Fibroblast of lung (primary cell): ENCODE data around the gene XRCC4.

Source experiments
- EZH2 ChIP-seq: IDR thresholded peaks from 2 replicates; pipeline ENCODE4 v1.5.1; 2012; ENCODE audit warnings: low read length, control low read depth, mild to moderate bottlenecking; ENCODE audit errors: missing control alignments
- TF ChIP-seq, protein P1 (sequence below), 2 donors: IDR thresholded peaks in 1 of 2; conservative IDR thresholded peaks in 1 of 2; 1 replicate in 1 of 2; 2 replicates in 1 of 2; pipeline ENCODE4 v1.5.1; 2011 to 2012; ENCODE audit warnings: low read length in 2 of 2, control low read depth in 1 of 2, inconsistent platforms in 1 of 2, low read depth in 1 of 2, mild to moderate bottlenecking in 1 of 2

DNA sequence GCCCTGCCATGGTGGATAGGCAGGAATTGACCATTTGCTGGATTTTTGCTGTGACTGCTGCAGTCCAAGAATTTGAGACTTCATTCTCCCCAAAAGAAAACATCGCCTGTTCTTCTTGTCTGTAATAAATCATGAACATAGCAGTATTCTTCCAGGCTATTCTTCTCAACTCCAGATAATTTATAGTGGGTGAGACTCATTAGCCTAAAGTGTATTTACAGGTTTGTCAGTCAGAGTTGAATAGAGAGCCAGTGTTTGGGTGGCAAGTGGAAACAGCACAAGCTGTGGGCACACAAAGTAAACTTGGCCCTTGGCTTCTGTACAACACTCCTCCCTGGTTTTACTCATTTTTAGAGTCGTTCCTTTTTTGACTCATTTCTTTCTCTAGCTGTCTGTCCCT is 266.0 kb downstream of the XRCC4 start:
- TF ChIP-seq, protein P1, sequence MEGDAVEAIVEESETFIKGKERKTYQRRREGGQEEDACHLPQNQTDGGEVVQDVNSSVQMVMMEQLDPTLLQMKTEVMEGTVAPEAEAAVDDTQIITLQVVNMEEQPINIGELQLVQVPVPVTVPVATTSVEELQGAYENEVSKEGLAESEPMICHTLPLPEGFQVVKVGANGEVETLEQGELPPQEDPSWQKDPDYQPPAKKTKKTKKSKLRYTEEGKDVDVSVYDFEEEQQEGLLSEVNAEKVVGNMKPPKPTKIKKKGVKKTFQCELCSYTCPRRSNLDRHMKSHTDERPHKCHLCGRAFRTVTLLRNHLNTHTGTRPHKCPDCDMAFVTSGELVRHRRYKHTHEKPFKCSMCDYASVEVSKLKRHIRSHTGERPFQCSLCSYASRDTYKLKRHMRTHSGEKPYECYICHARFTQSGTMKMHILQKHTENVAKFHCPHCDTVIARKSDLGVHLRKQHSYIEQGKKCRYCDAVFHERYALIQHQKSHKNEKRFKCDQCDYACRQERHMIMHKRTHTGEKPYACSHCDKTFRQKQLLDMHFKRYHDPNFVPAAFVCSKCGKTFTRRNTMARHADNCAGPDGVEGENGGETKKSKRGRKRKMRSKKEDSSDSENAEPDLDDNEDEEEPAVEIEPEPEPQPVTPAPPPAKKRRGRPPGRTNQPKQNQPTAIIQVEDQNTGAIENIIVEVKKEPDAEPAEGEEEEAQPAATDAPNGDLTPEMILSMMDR (conservative IDR thresholded peaks at IDR 0.05 in 1 of 2, IDR thresholded peaks at IDR 0.05 in 1 of 2; ENCODE audit: low read depth in 1 of 2, low read length in 2 of 2): no peak
- no peak for TF ChIP-seq EZH2
